ENCODE results near the gene AHNAK2.

- TF ChIP-seq CTCF (conservative IDR thresholded peaks at IDR 0.05) (no peak), EZH2 (IDR thresholded peaks at IDR 0.05; ENCODE audit: low read depth) (no peak)
These were observed 48.6 kb downstream of the AHNAK2 start for GRCh38 chr14:104929268-104930230.
